Liver (tissue), 9 donors: ENCODE data around the gene CYFIP1. TPM values are rescaled to one million over a fixed set of nuclear protein-coding genes. Genes with fewer than 3 reads are reported as not detected.
A peak's percentile ranks its signal among the peaks of the same experiment; 100 is the strongest.

Experiments used
- DNase-seq: peaks from one replicate; pipeline ENCODE4 v3.0.0-alpha.2; 2017; ENCODE audit warnings: low spot score
- H3K27ac ChIP-seq, 2 donors: one replicate each; pipeline ENCODE4 v1.7.0; 2013; ENCODE audit warnings: inconsistent platforms in 2 of 2, low read length in 2 of 2, control low read depth in 1 of 2, low read depth in 1 of 2, mild to moderate bottlenecking in 1 of 2
- H3K27me3 ChIP-seq, 4 donors: one replicate each; pipeline versions ENCODE4 v1.6.1 to v1.7.0; 2013; ENCODE audit warnings: low read length in 3 of 4, inconsistent platforms in 1 of 4, mild to moderate bottlenecking in 1 of 4, moderate library complexity in 1 of 4; ENCODE audit not compliant: control insufficient read depth in 4 of 4, insufficient read depth in 4 of 4
- H3K36me3 ChIP-seq, 4 donors: one replicate each; pipeline versions ENCODE4 v1.6.1 to v1.7.0; 2013; ENCODE audit warnings: low read length in 3 of 4, mild to moderate bottlenecking in 3 of 4, low read depth in 1 of 4, moderate library complexity in 1 of 4; ENCODE audit not compliant: control insufficient read depth in 4 of 4, insufficient read depth in 3 of 4
- H3K4me1 ChIP-seq, 4 donors: one replicate each; pipeline versions ENCODE4 v1.6.1 to v1.7.0; 2013; ENCODE audit warnings: low read length in 3 of 4, mild to moderate bottlenecking in 3 of 4, moderate library complexity in 1 of 4; ENCODE audit not compliant: control insufficient read depth in 4 of 4, insufficient read depth in 4 of 4
- H3K4me3 ChIP-seq, 3 donors: one replicate each; pipeline versions ENCODE4 v1.6.1 to v1.7.0; 2013; ENCODE audit warnings: low read length in 3 of 3, control low read depth in 1 of 3, low read depth in 1 of 3, mild to moderate bottlenecking in 1 of 3
- H3K9ac ChIP-seq, 2 donors: one replicate each; pipeline ENCODE4 v1.7.0; 2013; ENCODE audit warnings: low read length in 2 of 2, mild to moderate bottlenecking in 2 of 2, moderate library complexity in 2 of 2, control low read depth in 1 of 2, low read depth in 1 of 2
- H3K9me3 ChIP-seq, 4 donors: one replicate each; pipeline versions ENCODE4 v1.6.1 to v1.7.0; 2013; ENCODE audit warnings: low read length in 3 of 4; ENCODE audit not compliant: control insufficient read depth in 4 of 4
- ATF3 ChIP-seq: IDR thresholded peaks from 2 replicates; pipeline ENCODE4 v1.6.1; 2016; ENCODE audit warnings: antibody characterized with exemption
- CTCF ChIP-seq: fragments of 150-350 bp; IDR thresholded peaks from 2 replicates; pipeline ENCODE4 v1.5.1; 2017; ENCODE audit warnings: improper control_type of control experiment, low read depth, low read length; ENCODE audit not compliant: missing input control
- EGR1 ChIP-seq, 2 donors: IDR thresholded peaks; 2 replicates each; pipeline ENCODE4 v1.6.1; 2016 to 2018; ENCODE audit warnings: antibody characterized with exemption in 2 of 2, low read depth in 2 of 2
- FOXA2 ChIP-seq: IDR thresholded peaks from 2 replicates; pipeline ENCODE4 v1.6.1; 2016; ENCODE audit warnings: antibody characterized with exemption
- GABPA ChIP-seq, 2 donors: IDR thresholded peaks in 1 of 2; conservative IDR thresholded peaks in 1 of 2; 2 replicates each; pipeline ENCODE4 v1.6.1; 2016; ENCODE audit warnings: antibody characterized with exemption in 2 of 2, mild to moderate bottlenecking in 1 of 2, moderate library complexity in 1 of 2
- HNF4A ChIP-seq, 2 donors: conservative IDR thresholded peaks; 2 replicates each; pipeline ENCODE4 v1.6.1; 2016; ENCODE audit warnings: antibody characterized with exemption in 2 of 2, mild to moderate bottlenecking in 2 of 2
- JUND ChIP-seq, 2 donors: IDR thresholded peaks; 2 replicates each; pipeline ENCODE4 v1.6.1; 2016; ENCODE audit warnings: antibody characterized with exemption in 2 of 2
- MAX ChIP-seq: IDR thresholded peaks from 2 replicates; pipeline ENCODE4 v1.6.1; 2016; ENCODE audit warnings: antibody characterized with exemption
- NR2F2 ChIP-seq: IDR thresholded peaks from 2 replicates; pipeline ENCODE4 v1.6.1; 2016; ENCODE audit warnings: antibody characterized with exemption
- RAD21 ChIP-seq, 2 donors: IDR thresholded peaks; 2 replicates each; pipeline ENCODE4 v1.6.1; 2016; ENCODE audit warnings: antibody characterized with exemption in 2 of 2, mild to moderate bottlenecking in 2 of 2
- REST ChIP-seq: IDR thresholded peaks from 2 replicates; pipeline ENCODE4 v1.6.1; 2016; ENCODE audit warnings: antibody characterized with exemption, mild to moderate bottlenecking
- SP1 ChIP-seq: IDR thresholded peaks from 2 replicates; pipeline ENCODE4 v1.6.1; 2018; ENCODE audit warnings: antibody characterized with exemption, mild to moderate bottlenecking
- TAF1 ChIP-seq: conservative IDR thresholded peaks from 2 replicates; pipeline ENCODE4 v1.6.1; 2016; ENCODE audit warnings: antibody characterized with exemption, mild to moderate bottlenecking
- YY1 ChIP-seq: IDR thresholded peaks from 2 replicates; pipeline ENCODE4 v1.6.1; 2016; ENCODE audit warnings: antibody characterized with exemption, mild to moderate bottlenecking
- ZBTB33 ChIP-seq: IDR thresholded peaks from 2 replicates; pipeline ENCODE4 v1.6.1; 2016; ENCODE audit warnings: antibody characterized with exemption
- WGBS: extraction: QIAGEN DNeasy Blood & Tissue Kit; methylation state at CpG from one replicate; pipeline ENCODE4 v1.1.7; 2013; 5-methylcytosine and 5-hydroxymethylcytosine counted together
- polyA plus RNA-seq, 2 donors: library from polyadenylated mRNA; stranded (reverse) in 1 of 2; unstranded in 1 of 2; fragments of 200-250 nt in 1 of 2; fragments of >200 nt in 1 of 2; fragmentation: Nextera tagmentation in 1 of 2; extraction: Ambion mirVana in 1 of 2; gene quantifications; one replicate each; pipeline versions ENCODE4 v1.2.1 to v1.2.3, GENCODE V29; 2013 to 2015
- total RNA-seq, 2 donors: library from RNA; depleted of rRNA; stranded (reverse); fragments of >200 nt; gene quantifications; one replicate each; pipeline ENCODE4 v1.2.3, GENCODE V29; 2014
- donor health status: healthy.
- donor health status: healthy.
- donor health status: healthy.
- donor health status: healthy.
- donor health status: healthy.

CYFIP1 gene
- total RNA-seq (10 to 100 TPM; 47.3 to 48.3 TPM), polyA plus RNA-seq (10 to 100 TPM; 13.5 to 29.3 TPM)

- Histone ChIP-seq H3K36me3 (no peaks in the 10 kb centered on the region), H3K9me3 (no peaks in the 10 kb centered on the region), H3K27me3 (no peaks in the 10 kb centered on the region), H3K9ac (peak within 1 kb of the TSS; percentile 80 to 81), H3K4me1 (peaks cover 6 to 22% (median 12%) of the 10 kb centered on the region in 4 donors), H3K4me3 (peak within 1 kb of the TSS; percentile 98 to 99 (median 98)), H3K27ac (peak within 1 kb of the TSS; percentile 77 to 88)
- DNase-seq: peak; percentile 70
- WGBS: under 1% methylated on average over 93 of the region's 93 CpGs
- TF ChIP-seq CTCF (no peak), RAD21 (IDR thresholded peaks at IDR 0.05) (peak in 1 of 2 donors; percentile 46), JUND (IDR thresholded peaks at IDR 0.05) (peak in 1 of 2 donors; percentile 54), SP1 (no peak), GABPA (IDR thresholded peaks at IDR 0.05 in 1 of 2, conservative IDR thresholded peaks at IDR 0.05 in 1 of 2) (peak in 1 of 2 donors; percentile 45)
These were observed at the start of gene CYFIP1 for GRCh38 chr15:22980189-22981050. CYFIP1 (minus strand) TSS chr15:22980368; CDS start chr15:22947285, 33,083 bp downstream.

GRCh38 chr15:23026218-23026617 is 46.0 kb upstream of the CYFIP1 start:
- DNase-seq: no peak
- TF ChIP-seq ATF3: no peak
- TF ChIP-seq ZBTB33: no peak
- TF ChIP-seq JUND (IDR thresholded peaks at IDR 0.05): no peak
- no peak for TF ChIP-seq RAD21 (IDR thresholded peaks at IDR 0.05)
- TF ChIP-seq EGR1 (IDR thresholded peaks at IDR 0.05; ENCODE audit: low read depth in 2 of 2): no peak
- no peak for TF ChIP-seq YY1
- TF ChIP-seq HNF4A (conservative IDR thresholded peaks at IDR 0.05): no peak
- no peak for TF ChIP-seq SP1
- TF ChIP-seq MAX: no peak
- Histone ChIP-seq H3K36me3 (peaks cover 12 to 81% (median 66%) of the 10 kb centered on the region in 4 donors), H3K27me3 (no peaks in the 10 kb centered on the region), H3K4me3 (no peak overlapping the region), H3K9me3 (no peaks in the 10 kb centered on the region), H3K27ac (no peak overlapping the region), H3K9ac (no peak overlapping the region), H3K4me1 (no peaks in the 10 kb centered on the region)
- 88% methylated on average over 1 of the region's 1 CpG for WGBS

GRCh38 chr15:23022156-23022555 is 42.0 kb upstream of the CYFIP1 start:
- Histone ChIP-seq H3K4me3 (no peak overlapping the region), H3K27ac (no peak overlapping the region), H3K4me1 (no peaks in the 10 kb centered on the region), H3K9me3 (no peaks in the 10 kb centered on the region), H3K36me3 (peaks cover 22 to 74% (median 70%) of the 10 kb centered on the region in 4 donors), H3K9ac (no peak overlapping the region), H3K27me3 (no peaks in the 10 kb centered on the region)
- DNase-seq: no peak
- 97% methylated on average over 2 of the region's 2 CpGs for WGBS
- TF ChIP-seq FOXA2 (no peak), NR2F2 (no peak), YY1 (no peak), SP1 (no peak), RAD21 (IDR thresholded peaks at IDR 0.05) (no peak), JUND (IDR thresholded peaks at IDR 0.05) (no peak), REST (no peak), TAF1 (no peak), CTCF (no peak)
